ENCODE data around the gene GLS2.

- TF ChIP-seq ETV6 (CRISPR knock-in tag; IDR thresholded peaks at IDR 0.05) (no peak), MLX (CRISPR knock-in tag; IDR thresholded peaks at IDR 0.05) (no peak)
- TF ChIP-seq, protein P1, sequence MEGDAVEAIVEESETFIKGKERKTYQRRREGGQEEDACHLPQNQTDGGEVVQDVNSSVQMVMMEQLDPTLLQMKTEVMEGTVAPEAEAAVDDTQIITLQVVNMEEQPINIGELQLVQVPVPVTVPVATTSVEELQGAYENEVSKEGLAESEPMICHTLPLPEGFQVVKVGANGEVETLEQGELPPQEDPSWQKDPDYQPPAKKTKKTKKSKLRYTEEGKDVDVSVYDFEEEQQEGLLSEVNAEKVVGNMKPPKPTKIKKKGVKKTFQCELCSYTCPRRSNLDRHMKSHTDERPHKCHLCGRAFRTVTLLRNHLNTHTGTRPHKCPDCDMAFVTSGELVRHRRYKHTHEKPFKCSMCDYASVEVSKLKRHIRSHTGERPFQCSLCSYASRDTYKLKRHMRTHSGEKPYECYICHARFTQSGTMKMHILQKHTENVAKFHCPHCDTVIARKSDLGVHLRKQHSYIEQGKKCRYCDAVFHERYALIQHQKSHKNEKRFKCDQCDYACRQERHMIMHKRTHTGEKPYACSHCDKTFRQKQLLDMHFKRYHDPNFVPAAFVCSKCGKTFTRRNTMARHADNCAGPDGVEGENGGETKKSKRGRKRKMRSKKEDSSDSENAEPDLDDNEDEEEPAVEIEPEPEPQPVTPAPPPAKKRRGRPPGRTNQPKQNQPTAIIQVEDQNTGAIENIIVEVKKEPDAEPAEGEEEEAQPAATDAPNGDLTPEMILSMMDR (IDR thresholded peaks at IDR 0.05) = no peak
- TF ChIP-seq, protein P2, sequence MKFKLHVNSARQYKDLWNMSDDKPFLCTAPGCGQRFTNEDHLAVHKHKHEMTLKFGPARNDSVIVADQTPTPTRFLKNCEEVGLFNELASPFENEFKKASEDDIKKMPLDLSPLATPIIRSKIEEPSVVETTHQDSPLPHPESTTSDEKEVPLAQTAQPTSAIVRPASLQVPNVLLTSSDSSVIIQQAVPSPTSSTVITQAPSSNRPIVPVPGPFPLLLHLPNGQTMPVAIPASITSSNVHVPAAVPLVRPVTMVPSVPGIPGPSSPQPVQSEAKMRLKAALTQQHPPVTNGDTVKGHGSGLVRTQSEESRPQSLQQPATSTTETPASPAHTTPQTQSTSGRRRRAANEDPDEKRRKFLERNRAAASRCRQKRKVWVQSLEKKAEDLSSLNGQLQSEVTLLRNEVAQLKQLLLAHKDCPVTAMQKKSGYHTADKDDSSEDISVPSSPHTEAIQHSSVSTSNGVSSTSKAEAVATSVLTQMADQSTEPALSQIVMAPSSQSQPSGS (CRISPR knock-in tag; IDR thresholded peaks at IDR 0.05; ENCODE audit: borderline replicate concordance, low read depth) = no peak
These were observed 33.4 kb downstream of the GLS2 start, which contains the start of gene MIP for GRCh38 chr12:56454557-56454956.
